ENCODE measurements around the gene AFF3.

Gene AFF3

DNA sequence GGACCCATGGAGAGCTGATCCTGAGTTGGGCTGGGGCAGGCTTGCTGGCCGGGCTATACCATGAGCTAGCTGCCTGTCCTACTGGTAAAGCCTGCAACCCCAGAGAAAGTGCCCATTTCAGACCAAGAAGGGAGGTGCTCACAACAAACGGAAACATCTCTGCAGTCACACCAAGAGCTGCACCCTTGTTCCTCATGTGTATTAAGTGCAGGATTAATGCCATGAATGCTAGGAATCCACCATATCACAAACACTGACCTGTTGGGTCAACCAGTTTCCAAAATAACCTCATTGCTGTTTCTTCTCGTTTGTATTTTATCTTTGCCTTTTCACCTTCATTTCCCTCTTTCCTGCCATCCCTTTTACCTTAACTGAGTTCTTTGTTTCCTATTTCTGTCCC, 69.9 kb downstream of the AFF3 start:
- no peaks in the 10 kb centered on the region for H3K9me3 ChIP-seq
- H3K36me3 ChIP-seq, result no peaks in the 10 kb centered on the region
- H3K27me3 ChIP-seq, result no peaks in the 10 kb centered on the region
- H3K27ac ChIP-seq, result no peak overlapping the region
- TF ChIP-seq, protein P1, sequence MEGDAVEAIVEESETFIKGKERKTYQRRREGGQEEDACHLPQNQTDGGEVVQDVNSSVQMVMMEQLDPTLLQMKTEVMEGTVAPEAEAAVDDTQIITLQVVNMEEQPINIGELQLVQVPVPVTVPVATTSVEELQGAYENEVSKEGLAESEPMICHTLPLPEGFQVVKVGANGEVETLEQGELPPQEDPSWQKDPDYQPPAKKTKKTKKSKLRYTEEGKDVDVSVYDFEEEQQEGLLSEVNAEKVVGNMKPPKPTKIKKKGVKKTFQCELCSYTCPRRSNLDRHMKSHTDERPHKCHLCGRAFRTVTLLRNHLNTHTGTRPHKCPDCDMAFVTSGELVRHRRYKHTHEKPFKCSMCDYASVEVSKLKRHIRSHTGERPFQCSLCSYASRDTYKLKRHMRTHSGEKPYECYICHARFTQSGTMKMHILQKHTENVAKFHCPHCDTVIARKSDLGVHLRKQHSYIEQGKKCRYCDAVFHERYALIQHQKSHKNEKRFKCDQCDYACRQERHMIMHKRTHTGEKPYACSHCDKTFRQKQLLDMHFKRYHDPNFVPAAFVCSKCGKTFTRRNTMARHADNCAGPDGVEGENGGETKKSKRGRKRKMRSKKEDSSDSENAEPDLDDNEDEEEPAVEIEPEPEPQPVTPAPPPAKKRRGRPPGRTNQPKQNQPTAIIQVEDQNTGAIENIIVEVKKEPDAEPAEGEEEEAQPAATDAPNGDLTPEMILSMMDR (IDR thresholded peaks at IDR 0.05), result no peak
- H3K4me1 ChIP-seq (ENCODE audit: control insufficient read depth in 1 of 2, insufficient read depth in 1 of 2, low read depth in 1 of 2, low read length in 1 of 2), result peaks cover 3 to 6% of the 10 kb centered on the region in 2 experiments
- H3K4me3 ChIP-seq (ENCODE audit: low read depth in 1 of 2, low read length in 1 of 2), result no peak overlapping the region

DNA sequence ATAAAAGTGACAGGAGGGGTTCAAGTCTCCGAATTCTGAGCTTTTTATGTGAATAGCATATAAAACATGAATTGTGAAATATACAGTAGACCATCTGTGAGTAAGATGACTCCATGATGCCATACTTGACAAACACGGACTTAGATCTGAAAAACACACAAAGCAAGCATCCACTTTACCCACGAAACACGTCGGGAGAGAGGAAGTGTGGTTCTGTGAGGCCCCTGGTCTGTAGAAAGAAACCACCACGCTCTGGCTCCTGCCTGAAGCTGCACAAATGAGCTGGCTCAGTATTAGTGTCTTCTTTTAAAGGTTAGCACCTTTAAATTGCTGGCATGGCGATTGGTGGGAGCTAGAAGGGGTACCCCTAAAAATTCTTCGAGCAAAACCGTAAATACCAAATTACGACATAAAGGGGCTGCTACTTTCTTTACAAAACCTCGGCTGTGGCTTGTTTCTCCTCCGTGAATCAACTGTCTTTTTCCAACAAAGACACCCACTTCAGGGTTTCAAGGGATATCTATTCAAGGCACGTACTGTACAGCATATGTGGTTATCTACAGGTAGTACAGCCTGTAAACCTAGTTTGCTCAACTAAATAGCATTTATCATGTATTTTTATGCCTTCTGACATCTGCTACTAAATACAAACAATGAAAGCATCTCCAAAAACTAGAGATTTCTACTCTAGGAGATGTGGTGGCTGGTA, 70.9 kb downstream of the AFF3 start:
- no peaks in the 10 kb centered on the region for H3K9me3 ChIP-seq
- no peak overlapping the region for H3K4me3 ChIP-seq (ENCODE audit: low read depth in 1 of 2, low read length in 1 of 2)
- H3K27me3 ChIP-seq, result no peaks in the 10 kb centered on the region
- peaks cover 3 to 6% of the 10 kb centered on the region in 2 experiments for H3K4me1 ChIP-seq (ENCODE audit: control insufficient read depth in 1 of 2, insufficient read depth in 1 of 2, low read depth in 1 of 2, low read length in 1 of 2)
- no peak overlapping the region for H3K27ac ChIP-seq
- TF ChIP-seq, protein P1 (IDR thresholded peaks at IDR 0.05), result no peak
- no peaks in the 10 kb centered on the region for H3K36me3 ChIP-seq

DNA sequence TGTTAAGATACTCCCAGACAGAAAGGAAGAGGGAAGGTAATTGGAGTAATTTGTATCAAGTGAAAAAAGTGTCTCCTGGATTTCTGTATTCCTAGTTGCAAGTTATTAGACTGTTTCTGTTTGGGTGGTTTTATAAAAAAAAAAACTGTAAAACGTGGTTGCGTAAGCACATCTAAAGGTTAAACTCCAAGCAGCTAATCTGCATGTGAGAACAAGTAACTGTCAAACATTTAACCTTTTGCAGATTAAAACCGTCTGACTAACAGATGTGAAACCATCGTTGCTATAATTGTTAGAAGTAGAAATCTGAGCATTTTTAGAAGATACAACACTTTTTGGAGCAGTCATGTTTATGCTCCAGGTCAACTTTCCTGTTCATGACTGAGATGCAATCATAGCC, 72.3 kb downstream of the AFF3 start:
- TF ChIP-seq, protein P1 (IDR thresholded peaks at IDR 0.05), result no peak
- no peaks in the 10 kb centered on the region for H3K9me3 ChIP-seq
- no peaks in the 10 kb centered on the region for H3K27me3 ChIP-seq
- no peaks in the 10 kb centered on the region for H3K36me3 ChIP-seq
- H3K4me1 ChIP-seq (ENCODE audit: control insufficient read depth in 1 of 2, insufficient read depth in 1 of 2, low read depth in 1 of 2, low read length in 1 of 2), result peaks cover 3 to 6% of the 10 kb centered on the region in 2 experiments
- H3K27ac ChIP-seq, result no peak overlapping the region
- no peak overlapping the region for H3K4me3 ChIP-seq (ENCODE audit: low read depth in 1 of 2, low read length in 1 of 2)

DNA sequence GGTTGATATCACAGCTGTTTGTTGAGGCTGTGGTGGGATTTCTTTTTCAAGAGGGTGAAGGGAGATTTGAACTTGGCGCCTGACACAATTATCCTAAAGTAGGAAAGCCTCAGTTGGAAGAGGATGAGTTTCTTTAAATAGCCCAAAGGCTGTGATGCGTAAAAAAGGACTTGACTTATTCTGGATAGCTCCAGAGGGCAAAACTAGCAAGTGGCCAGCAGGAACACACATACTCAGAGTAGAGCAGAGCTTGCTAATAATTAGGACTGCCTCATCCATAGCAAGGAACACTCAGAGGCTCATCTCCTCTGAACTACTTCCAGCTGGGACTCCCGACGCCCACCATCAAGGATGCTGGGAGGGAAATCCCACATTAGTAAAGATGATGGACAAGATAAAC, 74.0 kb downstream of the AFF3 start:
- Histone ChIP-seq H3K4me3 (ENCODE audit: low read depth in 1 of 2, low read length in 1 of 2) (no peak overlapping the region), H3K27me3 (no peaks in the 10 kb centered on the region), H3K27ac (no peak overlapping the region), H3K36me3 (no peaks in the 10 kb centered on the region), H3K9me3 (no peaks in the 10 kb centered on the region), H3K4me1 (ENCODE audit: control insufficient read depth in 1 of 2, insufficient read depth in 1 of 2, low read depth in 1 of 2, low read length in 1 of 2) (peaks cover 3 to 6% of the 10 kb centered on the region in 2 experiments)
- TF ChIP-seq, protein P1 (IDR thresholded peaks at IDR 0.05), result no peak

DNA sequence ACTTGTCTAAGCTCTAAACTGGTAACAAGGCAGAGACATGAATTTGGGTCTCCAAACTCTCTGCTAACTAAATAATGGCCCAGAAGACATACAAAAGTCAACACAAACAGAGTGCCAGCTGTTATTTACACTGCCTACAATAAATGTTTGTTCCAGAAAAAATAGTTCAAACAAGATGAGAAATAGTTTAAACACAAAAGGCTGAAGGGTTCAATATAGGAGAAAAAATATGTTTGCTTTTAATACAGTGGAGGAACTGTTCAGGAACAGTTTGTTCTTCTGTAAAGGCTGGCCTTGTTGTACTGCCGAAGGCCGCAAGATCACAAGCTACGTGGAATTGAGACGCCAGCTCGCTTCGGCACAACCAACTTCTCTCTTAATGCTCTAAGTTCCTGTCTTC, 74.6 kb downstream of the AFF3 start:
- peaks cover 3 to 6% of the 10 kb centered on the region in 2 experiments for H3K4me1 ChIP-seq (ENCODE audit: control insufficient read depth in 1 of 2, insufficient read depth in 1 of 2, low read depth in 1 of 2, low read length in 1 of 2)
- no peaks in the 10 kb centered on the region for H3K9me3 ChIP-seq
- H3K4me3 ChIP-seq (ENCODE audit: low read depth in 1 of 2, low read length in 1 of 2), result no peak overlapping the region
- H3K27me3 ChIP-seq, result no peaks in the 10 kb centered on the region
- TF ChIP-seq, protein P1 (IDR thresholded peaks at IDR 0.05), result no peak
- no peaks in the 10 kb centered on the region for H3K36me3 ChIP-seq
- no peak overlapping the region for H3K27ac ChIP-seq
